Parathyroid adenoma (tissue), 2 donors: ENCODE measurements around the gene MRPL44.

Source experiments
- H2AFZ ChIP-seq: fragments of 300-600 bp; sonication (generic); one replicate; pipeline ENCODE4 v1.7.0; 2017; ENCODE audit warnings: antibody characterized with exemption, mild to moderate bottlenecking
- H3K27ac ChIP-seq: fragments of 300-600 bp; sonication (generic); one replicate; pipeline ENCODE4 v1.7.0; 2017
- H3K27me3 ChIP-seq: fragments of 300-600 bp; sonication (generic); one replicate; pipeline ENCODE4 v1.7.0; 2017; ENCODE audit warnings: low read length; ENCODE audit not compliant: control insufficient read depth, insufficient read depth
- H3K36me3 ChIP-seq: fragments of 300-600 bp; sonication (generic); one replicate; pipeline ENCODE4 v1.7.0; 2017; ENCODE audit warnings: low read length; ENCODE audit not compliant: control insufficient read depth, insufficient read depth
- H3K4me1 ChIP-seq: fragments of 300-600 bp; sonication (generic); one replicate; pipeline ENCODE4 v1.7.0; 2017; ENCODE audit warnings: control low read depth
- H3K4me2 ChIP-seq: fragments of 300-600 bp; sonication (generic); one replicate; pipeline ENCODE4 v1.7.0; 2017; ENCODE audit warnings: low read length
- H3K4me3 ChIP-seq: fragments of 300-600 bp; sonication (generic); one replicate; pipeline ENCODE4 v1.7.0; 2017; ENCODE audit warnings: low read depth, low read length
- H3K79me2 ChIP-seq: fragments of 300-600 bp; sonication (generic); one replicate; pipeline ENCODE4 v1.7.0; 2017; ENCODE audit warnings: control low read depth
- H3K9ac ChIP-seq: fragments of 300-600 bp; sonication (generic); one replicate; pipeline ENCODE4 v1.7.0; 2017; ENCODE audit warnings: mild to moderate bottlenecking
- H3K9me3 ChIP-seq: fragments of 300-600 bp; sonication (generic); one replicate; pipeline ENCODE4 v1.7.0; 2017; ENCODE audit warnings: low read length; ENCODE audit not compliant: control insufficient read depth
- TF ChIP-seq, protein P1 (sequence below): fragments of 300-600 bp; sonication (generic); IDR thresholded peaks from one replicate; pipeline ENCODE4 v1.7.0; 2017; ENCODE audit warnings: antibody characterized with exemption, mild to moderate bottlenecking
- donor health status: primary hyperparathyroidism.

Gene MRPL44

DNA sequence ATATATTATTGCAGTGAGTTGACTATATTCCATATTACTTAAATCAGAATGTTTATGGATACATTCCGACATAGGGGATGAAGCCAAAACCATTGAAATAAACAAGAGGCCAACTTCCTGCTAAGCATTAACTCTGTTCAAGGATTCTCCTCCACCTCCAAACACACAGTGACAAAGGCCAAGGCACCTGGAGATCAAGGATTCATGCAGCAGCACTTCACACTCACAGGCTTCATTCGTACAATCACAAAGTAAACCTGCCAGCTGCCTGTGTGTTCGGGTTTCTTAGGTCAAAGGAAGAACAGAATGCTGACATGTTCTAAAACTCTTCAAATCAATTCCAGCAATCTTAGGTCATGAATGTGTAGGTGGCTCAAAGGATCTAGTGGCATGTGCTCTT is 35.0 kb upstream of the MRPL44 start:
- Histone ChIP-seq H3K9me3 (no peaks in the 10 kb centered on the region), H3K9ac (no peak overlapping the region), H3K27me3 (no peaks in the 10 kb centered on the region), H3K4me1 (peaks cover 13% of the 10 kb centered on the region), H3K79me2 (peaks cover 54% of the 10 kb centered on the region), H3K4me2 (no peak overlapping the region), H2AFZ (no peak overlapping the region), H3K36me3 (no peaks in the 10 kb centered on the region), H3K4me3 (no peak overlapping the region), H3K27ac (no peak overlapping the region)
- TF ChIP-seq, protein P1, sequence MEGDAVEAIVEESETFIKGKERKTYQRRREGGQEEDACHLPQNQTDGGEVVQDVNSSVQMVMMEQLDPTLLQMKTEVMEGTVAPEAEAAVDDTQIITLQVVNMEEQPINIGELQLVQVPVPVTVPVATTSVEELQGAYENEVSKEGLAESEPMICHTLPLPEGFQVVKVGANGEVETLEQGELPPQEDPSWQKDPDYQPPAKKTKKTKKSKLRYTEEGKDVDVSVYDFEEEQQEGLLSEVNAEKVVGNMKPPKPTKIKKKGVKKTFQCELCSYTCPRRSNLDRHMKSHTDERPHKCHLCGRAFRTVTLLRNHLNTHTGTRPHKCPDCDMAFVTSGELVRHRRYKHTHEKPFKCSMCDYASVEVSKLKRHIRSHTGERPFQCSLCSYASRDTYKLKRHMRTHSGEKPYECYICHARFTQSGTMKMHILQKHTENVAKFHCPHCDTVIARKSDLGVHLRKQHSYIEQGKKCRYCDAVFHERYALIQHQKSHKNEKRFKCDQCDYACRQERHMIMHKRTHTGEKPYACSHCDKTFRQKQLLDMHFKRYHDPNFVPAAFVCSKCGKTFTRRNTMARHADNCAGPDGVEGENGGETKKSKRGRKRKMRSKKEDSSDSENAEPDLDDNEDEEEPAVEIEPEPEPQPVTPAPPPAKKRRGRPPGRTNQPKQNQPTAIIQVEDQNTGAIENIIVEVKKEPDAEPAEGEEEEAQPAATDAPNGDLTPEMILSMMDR, result no peak

- H3K4me3 ChIP-seq, result no peak overlapping the region
- TF ChIP-seq, protein P1, result no peak
- H3K9me3 ChIP-seq, result no peaks in the 10 kb centered on the region
Observed at GRCh38 chr2:223923976-223924375, 33.3 kb upstream of the MRPL44 start.

DNA sequence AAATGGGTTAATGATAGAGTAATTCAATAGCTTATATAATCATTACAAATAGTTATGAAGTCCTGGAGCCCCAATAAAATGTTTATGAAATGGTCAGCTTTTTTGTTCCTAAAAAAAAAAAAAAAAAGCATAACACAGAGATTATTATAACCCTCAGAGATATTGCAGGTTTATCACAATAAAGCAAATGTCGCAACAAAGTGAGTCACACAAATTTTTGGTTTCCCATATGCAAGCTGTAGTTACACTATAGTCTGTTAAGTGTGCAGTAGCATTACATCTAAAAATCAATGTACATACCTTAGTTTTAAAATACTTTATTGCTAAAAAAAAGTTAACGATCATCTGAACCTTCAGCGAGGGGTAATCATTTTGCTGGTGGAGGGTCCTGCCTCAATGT is 32.2 kb upstream of the MRPL44 start:
- Histone ChIP-seq H3K4me2 (no peak overlapping the region), H2AFZ (no peak overlapping the region), H3K27me3 (no peaks in the 10 kb centered on the region), H3K27ac (no peak overlapping the region), H3K9me3 (no peaks in the 10 kb centered on the region), H3K4me3 (no peak overlapping the region), H3K9ac (no peak overlapping the region), H3K36me3 (no peaks in the 10 kb centered on the region), H3K79me2 (peaks cover 48% of the 10 kb centered on the region), H3K4me1 (peaks cover 18% of the 10 kb centered on the region)
- TF ChIP-seq, protein P1, result no peak

More at GRCh38 chr2:223923976-223924375, 33.3 kb upstream of the MRPL44 start:
- no peak overlapping the region for H3K27ac ChIP-seq
- H3K4me2 ChIP-seq, result no peak overlapping the region
- H3K27me3 ChIP-seq, result no peaks in the 10 kb centered on the region
- no peak overlapping the region for H2AFZ ChIP-seq
- no peaks in the 10 kb centered on the region for H3K36me3 ChIP-seq
- peaks cover 13% of the 10 kb centered on the region for H3K4me1 ChIP-seq
- peaks cover 56% of the 10 kb centered on the region for H3K79me2 ChIP-seq
- H3K9ac ChIP-seq, result no peak overlapping the region

DNA sequence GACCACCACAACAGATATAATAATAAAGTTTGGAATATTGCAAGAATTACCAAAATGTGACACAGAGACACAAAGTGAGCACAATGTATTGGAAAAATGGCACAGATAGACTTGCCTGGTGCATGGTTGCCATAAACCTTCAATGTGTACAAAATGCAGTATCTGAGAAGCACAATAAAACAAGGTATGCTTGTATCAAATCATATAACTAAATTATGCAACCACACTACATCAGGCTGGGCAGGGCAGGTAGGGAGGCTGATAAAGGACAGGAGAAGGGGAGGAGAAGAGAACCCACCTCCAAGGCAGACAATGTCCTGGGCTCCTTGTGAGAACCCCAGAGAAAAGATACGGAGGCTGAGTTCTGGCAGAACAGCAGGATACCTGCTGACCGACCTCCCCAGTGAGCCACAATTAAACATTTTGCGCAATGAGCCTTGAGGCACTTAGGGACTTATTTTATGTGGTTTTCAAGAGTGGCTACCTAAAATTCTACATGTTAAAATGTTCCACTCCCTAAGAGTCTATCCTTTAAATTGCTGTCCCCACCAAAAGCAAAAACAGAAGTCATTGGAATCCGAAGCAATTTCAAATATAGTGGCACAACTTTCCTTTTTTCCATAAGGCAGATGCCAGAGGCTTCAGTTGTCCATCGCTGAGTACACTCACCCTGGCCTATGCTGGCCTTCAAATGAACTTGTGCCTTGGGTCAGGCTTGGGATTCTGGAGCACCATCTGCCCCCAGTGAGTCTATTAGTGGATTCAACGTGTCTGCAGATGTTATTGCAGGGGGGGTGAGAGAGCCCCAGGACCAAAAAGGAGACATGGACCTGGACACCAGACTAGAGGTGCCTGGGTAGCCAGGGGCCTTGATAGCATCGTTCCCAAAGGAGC is 28.9 kb upstream of the MRPL44 start:
- H3K9ac ChIP-seq, result no peak overlapping the region
- H3K36me3 ChIP-seq, result no peaks in the 10 kb centered on the region
- H3K27ac ChIP-seq, result no peak overlapping the region
- peaks cover 30% of the 10 kb centered on the region for H3K79me2 ChIP-seq
- H3K4me3 ChIP-seq, result no peak overlapping the region
- H3K4me1 ChIP-seq, result peaks cover 21% of the 10 kb centered on the region
- no peaks in the 10 kb centered on the region for H3K27me3 ChIP-seq
- no peak overlapping the region for H3K4me2 ChIP-seq
- no peak overlapping the region for H2AFZ ChIP-seq
- H3K9me3 ChIP-seq, result no peaks in the 10 kb centered on the region
- TF ChIP-seq, protein P1, result no peak
